Heart left ventricle (tissue), 13 donors: ENCODE results near the gene PRKN.

Experiments used
- CTCF ChIP-seq, 12 donors: fragments of 200-600 bp; sonication (generic) in 4 of 12; IDR thresholded peaks; one replicate each; pipeline versions ENCODE4 v1.5.0 to v1.8.0; 2018 to 2022; ENCODE audit warnings: antibody characterized with exemption in 12 of 12, mild to moderate bottlenecking in 5 of 12
- POLR2A ChIP-seq, 2 donors: fragments of 450-650 bp; IDR thresholded peaks; one replicate each; pipeline ENCODE4 v1.6.1; 2017; ENCODE audit warnings: antibody characterized with exemption in 2 of 2, mild to moderate bottlenecking in 2 of 2, moderate library complexity in 2 of 2
- donor health status: ischemic (EF 13 %, LVEDD 7.1; RV severe dilation, severe dysfunction).
- donor health status: DM: no; HTN: yes; CAD: no.
- donor health status: DM: no; HTN: no; CAD: no.
- donor health status: ischemic (EF 25% LVEDD 6.9; RV normal size, moderate dysfunction).
- donor health status: ischemic (EF 25% LVEDD 5.7; RV mildly dilated, moderate dysfunction).
- donor health status: ischemic (EF 35%, LVEDD 5.7; RV mildly dilated, moderate dysfunction).
- donor health status: nonischemic (EF 11% LVEDD 7.7; RV severe dilation, severe dysfunction).
- donor health status: DM: yes; HTN: yes; CAD: no.
- donor health status: PGD.
- donor health status: ischemic (EF 29% LVEDD 5.4; RV normal size, mild dysfunction).
- donor health status: nonischemic (EF 23%, LVEDD 6.1; RV moderate dilation, normal function).

GRCh38 chr6:161575523-161576254, 1151.9 kb downstream of the PRKN start:
- TF ChIP-seq CTCF (IDR thresholded peaks at IDR 0.05) (no peak), POLR2A (IDR thresholded peaks at IDR 0.05) (no peak)
